ENCODE measurements around the gene ZSCAN22.

- TF ChIP-seq RELA (CRISPR knock-in tag; IDR thresholded peaks at IDR 0.05; ENCODE audit: borderline replicate concordance), result no peak
- TF ChIP-seq, protein P1, sequence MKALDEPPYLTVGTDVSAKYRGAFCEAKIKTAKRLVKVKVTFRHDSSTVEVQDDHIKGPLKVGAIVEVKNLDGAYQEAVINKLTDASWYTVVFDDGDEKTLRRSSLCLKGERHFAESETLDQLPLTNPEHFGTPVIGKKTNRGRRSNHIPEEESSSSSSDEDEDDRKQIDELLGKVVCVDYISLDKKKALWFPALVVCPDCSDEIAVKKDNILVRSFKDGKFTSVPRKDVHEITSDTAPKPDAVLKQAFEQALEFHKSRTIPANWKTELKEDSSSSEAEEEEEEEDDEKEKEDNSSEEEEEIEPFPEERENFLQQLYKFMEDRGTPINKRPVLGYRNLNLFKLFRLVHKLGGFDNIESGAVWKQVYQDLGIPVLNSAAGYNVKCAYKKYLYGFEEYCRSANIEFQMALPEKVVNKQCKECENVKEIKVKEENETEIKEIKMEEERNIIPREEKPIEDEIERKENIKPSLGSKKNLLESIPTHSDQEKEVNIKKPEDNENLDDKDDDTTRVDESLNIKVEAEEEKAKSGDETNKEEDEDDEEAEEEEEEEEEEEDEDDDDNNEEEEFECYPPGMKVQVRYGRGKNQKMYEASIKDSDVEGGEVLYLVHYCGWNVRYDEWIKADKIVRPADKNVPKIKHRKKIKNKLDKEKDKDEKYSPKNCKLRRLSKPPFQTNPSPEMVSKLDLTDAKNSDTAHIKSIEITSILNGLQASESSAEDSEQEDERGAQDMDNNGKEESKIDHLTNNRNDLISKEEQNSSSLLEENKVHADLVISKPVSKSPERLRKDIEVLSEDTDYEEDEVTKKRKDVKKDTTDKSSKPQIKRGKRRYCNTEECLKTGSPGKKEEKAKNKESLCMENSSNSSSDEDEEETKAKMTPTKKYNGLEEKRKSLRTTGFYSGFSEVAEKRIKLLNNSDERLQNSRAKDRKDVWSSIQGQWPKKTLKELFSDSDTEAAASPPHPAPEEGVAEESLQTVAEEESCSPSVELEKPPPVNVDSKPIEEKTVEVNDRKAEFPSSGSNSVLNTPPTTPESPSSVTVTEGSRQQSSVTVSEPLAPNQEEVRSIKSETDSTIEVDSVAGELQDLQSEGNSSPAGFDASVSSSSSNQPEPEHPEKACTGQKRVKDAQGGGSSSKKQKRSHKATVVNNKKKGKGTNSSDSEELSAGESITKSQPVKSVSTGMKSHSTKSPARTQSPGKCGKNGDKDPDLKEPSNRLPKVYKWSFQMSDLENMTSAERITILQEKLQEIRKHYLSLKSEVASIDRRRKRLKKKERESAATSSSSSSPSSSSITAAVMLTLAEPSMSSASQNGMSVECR (CRISPR knock-in tag; IDR thresholded peaks at IDR 0.05; ENCODE audit: borderline replicate concordance), result no peak
Observed at GRCh38 chr19:58334691-58335249, 8.0 kb downstream of the ZSCAN22 start.
